Daoy (cell line): Measurements from ENCODE around the gene TM4SF4. TPM values are rescaled to one million over a fixed set of nuclear protein-coding genes. Genes with fewer than 3 reads are reported as not detected.
A peak's percentile ranks its signal among the peaks of the same experiment; 100 is the strongest.
"Not testable (repeated sequence)": the region's sequence is repeated elsewhere in the genome, so short reads cannot be mapped to it uniquely, and the experiment has no call there.

Source experiments
- DNase-seq: peaks from one replicate; pipeline ENCODE4 v3.0.0-alpha.2; 2015; ENCODE audit warnings: low read depth
- total RNA-seq: library from RNA; depleted of rRNA; stranded (reverse); fragments of >200 nt; shearing (Covaris generic); gene quantifications from 2 replicates; pipeline ENCODE4 v1.2.3, GENCODE V29; 2014; rRNA removed

The TM4SF4 gene, protein sequence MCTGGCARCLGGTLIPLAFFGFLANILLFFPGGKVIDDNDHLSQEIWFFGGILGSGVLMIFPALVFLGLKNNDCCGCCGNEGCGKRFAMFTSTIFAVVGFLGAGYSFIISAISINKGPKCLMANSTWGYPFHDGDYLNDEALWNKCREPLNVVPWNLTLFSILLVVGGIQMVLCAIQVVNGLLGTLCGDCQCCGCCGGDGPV
- not detected in 2 replicates for total RNA-seq

DNA sequence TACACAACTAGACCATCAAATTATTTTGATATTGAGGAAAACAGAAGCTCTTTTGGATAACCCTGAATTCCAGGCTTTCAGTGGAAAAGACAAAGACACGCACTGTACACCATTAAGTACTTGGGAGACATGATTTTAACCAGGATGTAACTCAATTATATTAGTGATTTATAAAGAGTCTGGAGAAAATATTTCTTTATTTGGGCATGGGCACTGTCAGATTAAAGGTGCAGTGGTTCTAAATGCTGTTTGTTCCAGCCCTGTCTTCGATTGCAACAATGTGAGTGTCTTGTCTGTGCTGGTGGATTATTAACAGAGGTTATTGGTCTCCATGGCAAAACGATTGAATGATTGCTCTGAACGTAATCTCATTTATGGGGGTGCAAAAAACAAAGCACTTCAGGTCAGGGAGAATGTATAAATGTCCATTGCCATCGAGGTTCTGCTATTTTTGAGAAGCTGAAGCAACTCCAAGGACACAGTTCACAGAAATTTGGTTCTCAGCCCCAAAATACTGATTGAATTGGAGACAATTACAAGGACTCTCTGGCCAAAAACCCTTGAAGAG, at the start of gene TM4SF4:
TM4SF4 (plus strand) TSS at position 448 of the 568 bp plus-strand sequence. CDS start 181 bp downstream, outside the sequence.
- no peak for DNase-seq

DNA sequence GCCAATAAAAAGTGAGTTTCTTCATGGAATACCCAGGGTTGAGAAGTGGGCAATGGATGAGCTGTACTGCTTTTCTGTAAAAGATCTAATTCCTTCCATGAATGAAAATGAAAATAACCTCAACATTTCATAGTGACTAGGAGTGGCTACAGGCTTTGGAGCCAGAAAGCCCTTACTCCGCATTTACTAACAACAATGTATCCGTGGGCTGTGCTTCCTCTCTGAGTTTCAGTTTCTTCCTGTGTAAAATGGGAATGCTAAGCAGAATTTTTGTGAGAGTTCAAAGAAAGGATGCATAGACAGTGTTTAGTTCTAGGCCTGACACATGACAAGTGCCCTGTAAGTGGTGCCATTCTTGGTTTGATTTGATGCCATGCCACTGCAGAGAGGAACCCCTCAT, 49.6 kb upstream of the TM4SF4 start:
- no peak for DNase-seq

DNA sequence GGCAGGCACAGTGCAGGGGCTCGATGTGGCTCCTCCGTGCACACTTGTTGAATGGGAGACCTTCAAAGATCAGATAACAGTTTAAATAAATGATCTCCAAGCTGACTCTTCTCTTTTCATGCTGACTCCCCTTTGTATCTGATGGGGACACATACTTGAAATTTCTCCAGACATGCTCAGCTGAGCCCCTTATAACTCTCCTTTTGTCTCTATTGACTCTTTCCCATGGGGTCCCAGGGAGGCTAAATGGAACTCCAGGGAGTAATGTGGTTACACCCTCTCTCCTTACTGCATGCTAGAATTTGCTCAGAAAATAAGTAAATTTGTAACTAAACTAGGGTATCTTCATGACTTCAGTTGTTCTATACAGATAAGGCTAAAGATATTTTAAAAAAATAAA, 48.2 kb upstream of the TM4SF4 start:
- DNase-seq, result no peak

DNA sequence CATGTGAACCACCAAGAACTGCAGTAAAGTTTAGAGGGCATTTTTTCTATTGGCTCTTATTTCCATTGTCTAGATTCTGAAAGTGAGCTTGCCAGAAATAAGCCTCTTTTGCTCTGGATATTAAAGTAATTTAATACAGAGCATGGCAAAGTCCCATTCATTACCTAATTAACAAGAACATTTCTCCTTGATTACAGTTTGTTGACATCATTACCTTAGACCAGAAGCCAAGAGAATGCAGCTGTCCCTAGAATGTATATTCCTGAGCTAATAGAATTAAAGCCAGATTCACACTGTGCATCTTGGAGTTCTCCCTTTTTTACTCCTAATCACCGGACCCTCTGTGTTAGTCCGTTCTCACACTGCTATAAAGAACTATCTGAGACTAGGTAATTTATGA, 46.4 kb upstream of the TM4SF4 start:
- no peak for DNase-seq

DNA sequence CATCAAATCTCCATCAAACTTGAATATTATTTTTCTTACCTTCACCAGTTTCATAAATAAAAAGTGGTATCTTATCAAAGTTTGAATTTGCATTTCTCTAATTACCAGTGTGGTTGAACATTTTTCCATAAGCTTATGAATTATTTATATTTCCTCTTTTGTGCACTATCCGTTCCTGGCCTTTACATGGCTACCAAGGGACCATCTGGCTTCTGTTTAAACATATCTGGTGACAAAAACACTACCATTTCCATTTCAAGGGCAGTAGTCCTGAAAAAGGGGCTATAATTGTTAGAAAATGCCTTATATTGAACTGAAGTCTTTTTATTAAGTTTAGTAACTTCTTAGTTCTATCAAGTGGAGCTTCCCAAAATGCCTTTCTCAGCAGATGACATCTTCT, 44.3 kb upstream of the TM4SF4 start:
- DNase-seq, result no peak

DNA sequence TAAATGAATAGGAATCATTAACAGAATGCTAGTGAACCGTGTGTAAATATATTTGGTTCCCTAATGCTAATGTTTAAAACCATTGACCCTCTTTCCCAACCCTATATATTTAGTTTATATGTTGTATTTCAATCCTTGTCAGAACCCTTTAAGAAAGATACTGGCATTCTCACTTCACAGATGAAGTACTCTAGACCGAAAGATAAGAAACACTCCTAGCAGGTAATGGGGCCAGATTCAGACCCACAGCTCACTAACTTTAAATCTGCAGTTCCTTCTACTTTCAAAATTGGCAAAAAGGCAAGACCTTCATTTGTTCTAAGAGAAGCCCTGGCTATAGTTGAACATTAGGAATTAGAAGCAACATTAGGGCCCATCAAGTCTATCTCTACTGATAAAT, 42.3 kb upstream of the TM4SF4 start:
- no peak for DNase-seq

DNA sequence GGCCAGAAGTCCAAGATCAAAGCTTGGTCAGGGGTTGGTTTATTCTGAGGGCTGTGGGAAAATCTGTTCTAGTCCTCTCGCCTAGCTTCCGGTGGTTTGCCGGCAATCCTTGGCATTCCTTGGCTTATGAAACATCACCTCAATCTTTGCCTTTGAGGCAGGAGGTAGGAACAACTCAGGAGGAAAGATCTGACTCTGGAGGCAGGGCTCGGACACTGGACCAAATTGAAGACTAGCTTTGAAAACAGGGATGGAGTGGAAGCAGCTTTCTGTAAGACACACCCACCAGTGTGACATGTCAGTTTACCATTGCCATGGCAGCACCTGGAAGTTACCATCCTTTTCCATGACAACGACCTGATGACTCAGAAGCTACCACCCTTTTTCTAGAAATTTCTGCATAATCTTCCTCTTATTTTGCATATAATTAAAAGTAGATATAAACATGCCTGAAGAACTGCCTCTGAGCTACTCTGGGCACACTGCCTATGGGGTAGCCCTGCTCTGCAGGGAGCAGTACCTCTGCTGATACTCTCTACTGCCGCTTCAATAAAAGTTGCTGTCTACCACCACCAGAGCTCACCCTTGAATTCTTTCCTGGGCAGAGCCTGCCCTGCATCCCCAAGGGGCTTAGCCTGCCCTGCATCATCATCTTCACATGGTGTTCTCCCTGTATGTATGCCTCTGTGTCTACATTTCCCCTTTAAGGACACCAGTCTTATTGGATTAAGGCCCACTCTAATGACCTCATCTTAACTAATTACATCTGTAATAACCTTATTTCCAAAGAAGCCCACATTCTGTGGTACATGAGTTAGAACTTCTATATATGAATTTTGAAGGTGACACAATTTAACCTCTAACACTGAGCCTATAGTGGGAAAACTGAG, 38.3 kb upstream of the TM4SF4 start:
- DNase-seq, result peak; percentile 53

DNA sequence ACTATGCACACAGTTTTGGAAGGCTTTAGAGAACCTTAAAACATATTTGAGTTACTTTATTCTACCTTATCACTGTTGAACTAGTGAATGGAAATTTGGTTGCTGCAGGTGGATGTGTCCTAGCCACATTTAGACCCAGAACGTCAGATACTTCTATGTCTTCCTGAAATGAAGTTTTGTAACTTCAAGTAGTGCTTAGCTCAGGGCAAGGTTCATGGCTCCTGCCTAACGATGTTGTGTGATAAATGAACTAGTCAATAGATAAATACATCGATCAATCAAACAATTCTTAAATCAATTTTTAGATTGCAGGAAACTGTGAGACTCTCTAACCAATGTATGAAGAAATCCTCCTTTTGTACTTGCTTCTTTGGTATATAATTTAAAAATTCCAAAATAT, 37.2 kb upstream of the TM4SF4 start:
- DNase-seq, result no peak

DNA sequence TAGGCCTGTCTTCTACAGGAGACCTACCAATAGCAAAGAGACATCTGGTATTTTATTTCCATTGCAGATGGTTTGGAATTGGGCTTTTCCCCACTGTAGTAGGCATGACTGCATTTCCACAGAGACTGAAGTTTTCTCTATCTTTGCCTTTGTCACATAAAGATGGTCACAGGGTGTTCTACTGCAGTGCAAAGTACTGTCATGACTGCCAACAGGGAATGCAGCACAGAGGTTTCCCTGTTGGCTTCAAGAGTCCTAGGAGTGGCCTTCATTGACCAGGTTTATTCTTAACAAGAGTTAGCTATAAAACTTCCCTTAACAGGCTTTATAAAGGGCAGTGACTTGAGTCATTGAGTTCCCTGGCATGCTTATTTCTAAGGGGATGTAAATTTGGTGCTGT, 36.8 kb upstream of the TM4SF4 start:
- DNase-seq, result no peak

DNA sequence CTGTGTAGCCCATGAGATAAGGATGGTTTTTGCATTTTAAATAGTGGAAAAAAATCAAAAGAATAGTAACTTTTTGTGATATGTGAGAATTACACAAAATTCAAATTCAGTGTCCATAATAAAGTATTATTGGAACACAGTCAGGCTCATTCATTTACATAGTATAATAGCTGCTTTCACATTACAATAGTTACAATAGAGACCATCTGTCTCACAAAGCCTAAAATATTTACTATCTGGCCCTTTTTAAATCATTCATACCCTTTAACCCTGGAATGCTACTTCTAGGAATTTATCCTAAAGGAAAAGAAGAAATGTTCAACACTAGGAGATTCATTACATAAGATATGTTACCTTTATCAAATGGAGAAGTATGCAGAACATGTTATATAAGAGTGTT, 35.5 kb upstream of the TM4SF4 start:
- DNase-seq, result no peak

DNA sequence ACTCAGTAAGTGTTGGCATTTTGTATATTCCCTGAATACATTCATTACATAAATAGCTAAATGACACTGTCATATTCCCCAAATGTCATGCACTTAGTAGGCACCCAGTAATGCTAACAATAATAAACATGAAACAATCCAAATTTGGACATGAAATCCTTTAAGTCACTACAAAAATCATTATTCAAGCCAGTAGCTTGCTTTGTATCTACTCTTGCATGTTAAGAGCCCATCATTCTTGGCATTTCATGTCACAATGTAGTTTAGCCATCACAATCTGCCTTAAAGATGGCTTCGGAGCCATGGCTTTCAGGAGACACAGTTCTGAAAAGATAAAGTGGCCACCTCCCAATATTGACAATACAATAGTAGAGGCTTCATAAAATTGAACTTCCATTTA, 32.9 kb upstream of the TM4SF4 start:
- DNase-seq, result no peak

DNA sequence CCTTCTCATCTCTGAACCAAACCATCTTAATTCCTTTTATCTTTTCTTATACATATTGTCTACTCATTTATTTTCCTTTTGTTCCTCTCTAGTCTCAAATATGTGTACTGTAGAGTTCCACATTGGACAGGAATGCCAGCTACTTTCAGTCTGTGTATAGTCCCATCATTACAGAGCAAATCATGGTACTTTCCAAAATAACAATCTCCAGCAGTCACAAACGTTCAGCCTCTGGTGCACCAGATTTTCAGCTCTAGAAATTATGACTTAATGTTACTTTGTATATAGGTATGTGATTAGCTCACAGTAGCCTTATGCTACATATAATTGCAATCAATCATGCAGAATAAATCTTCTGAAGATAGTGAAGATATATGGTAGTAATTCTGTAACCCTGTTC, 32.5 kb upstream of the TM4SF4 start:
- no peak for DNase-seq

DNA sequence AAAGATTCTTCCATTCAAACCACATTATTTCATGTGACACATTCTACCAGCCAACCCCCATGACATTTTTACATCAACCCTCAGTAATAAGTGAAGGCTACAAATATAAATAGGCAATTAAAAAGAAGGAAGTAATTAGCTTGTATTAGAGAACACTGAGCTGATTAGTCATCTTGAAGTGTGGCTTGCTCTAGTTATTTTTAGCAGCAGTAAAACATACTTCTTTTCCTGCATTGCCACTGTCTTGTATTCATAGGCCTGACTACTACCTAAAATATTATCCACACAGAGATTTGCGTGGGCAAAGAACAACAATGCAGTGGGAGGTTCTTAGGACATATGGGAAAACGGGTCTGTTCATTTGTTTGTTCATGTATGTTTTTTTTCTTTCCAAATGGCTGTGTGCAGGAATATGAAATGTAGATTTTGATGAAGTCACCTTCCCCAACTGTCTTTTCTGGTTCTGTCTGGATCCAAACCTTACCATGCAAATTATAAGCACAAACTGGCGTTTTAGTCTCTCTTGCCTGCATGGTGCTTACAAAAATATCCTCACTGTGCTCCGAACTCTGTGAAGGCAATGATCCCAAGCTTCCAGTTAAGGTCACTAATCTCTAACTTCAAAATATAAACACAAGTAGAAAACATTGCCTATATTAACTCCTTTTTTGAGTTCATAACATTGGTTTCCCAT, 31.5 kb upstream of the TM4SF4 start:
- peak; percentile 39 for DNase-seq

DNA sequence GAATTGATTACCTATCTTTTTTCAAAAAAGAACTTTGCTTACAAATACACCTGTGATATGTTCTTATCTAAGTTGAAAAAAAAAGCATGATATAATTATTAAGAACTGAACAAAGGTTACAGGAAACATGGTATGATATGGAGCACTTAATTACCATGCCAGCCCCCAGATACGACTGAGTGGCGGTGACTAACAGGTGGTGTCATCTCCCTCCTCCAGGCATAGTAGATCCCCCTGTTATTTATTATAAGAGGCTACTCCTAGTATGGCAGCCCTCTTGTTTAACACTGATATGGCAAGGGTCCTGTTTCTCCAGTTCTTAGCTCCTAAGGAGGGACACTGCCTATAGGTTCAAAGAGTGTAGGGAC, 31.0 kb upstream of the TM4SF4 start:
- DNase-seq, result peak; percentile 39

DNA sequence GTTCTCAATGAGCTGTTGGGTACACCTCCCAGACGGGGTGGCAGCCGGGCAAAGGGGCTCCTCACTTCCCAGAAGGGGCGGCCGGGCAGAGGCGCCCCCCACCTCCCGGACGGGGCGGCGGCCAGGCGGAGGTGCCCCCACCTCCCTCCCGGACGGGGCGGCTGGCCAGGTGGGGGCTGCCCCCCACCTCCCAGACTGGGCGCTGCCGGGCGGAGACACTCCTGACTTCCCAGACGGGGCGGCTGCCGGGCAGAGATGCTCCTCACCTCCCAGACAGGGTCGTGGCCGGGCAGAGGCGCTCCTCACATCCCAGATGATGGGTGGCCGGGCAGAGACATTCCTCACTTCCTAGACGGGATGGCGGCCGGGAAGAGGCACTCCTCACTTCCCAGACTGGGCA, 29.6 kb upstream of the TM4SF4 start:
- not testable (repeated sequence) for DNase-seq

DNA sequence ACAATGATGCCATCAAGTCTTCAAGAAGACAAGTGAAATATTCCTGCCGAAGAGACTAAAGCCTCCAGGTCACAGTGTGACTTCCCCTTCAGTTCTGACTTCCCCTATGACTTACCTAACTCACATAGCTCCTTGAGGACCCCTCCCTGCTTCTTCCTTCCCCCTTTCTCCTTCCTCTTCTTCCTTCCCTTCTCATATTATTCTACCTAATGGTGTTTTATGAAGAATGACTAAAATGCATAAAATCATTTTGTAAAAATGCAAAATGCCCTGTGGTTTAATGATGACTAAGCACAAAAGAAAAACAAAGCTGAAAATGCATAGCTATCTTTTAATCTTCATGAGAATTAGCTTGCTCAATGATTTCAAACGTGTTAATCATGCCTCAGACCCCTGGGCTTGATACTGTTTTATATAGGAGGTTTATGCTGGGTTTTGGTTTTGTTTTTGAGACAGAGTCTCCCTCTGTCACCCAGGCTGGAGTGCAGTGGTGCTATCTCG, 26.1 kb upstream of the TM4SF4 start:
- peak; percentile 25 for DNase-seq

DNA sequence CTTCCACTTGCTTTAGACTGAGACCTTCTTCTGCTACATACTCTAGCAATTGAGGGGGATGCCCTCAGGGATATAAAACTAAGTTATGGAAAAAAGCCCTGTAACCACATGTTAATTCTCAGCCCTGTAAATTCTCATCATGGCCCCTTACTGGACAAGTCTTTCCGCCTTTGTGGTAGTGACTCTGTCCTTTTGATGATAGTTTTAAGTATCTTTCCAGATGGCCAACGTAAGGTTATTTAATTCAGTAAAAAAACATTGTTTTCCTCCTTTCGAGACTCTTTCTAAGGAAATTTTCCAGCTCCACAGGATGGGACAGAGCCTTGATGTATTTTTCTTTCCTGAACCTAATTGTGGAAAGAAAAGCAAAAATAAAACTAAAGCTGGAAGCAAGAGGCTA, 25.3 kb upstream of the TM4SF4 start:
- no peak for DNase-seq

DNA sequence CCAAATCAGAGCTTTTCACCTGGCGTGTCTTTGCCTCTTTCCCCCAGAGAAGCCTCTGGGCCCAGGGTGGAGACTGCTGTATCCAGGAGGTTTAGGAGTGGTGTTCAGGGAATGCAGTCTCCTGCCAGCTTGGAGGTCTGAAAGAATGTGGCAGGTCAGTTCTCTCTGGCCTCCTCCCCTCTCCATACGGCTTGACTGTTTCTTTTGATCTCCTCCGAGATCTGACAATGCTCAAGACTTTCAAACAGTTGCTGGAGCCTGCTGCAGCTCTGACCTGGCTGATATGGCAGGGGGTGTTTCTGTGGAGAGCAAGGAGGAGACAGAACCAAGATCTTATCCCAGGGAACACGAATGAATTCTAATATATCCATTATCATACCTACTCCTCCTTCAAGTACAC, 24.7 kb upstream of the TM4SF4 start:
- DNase-seq, result no peak

DNA sequence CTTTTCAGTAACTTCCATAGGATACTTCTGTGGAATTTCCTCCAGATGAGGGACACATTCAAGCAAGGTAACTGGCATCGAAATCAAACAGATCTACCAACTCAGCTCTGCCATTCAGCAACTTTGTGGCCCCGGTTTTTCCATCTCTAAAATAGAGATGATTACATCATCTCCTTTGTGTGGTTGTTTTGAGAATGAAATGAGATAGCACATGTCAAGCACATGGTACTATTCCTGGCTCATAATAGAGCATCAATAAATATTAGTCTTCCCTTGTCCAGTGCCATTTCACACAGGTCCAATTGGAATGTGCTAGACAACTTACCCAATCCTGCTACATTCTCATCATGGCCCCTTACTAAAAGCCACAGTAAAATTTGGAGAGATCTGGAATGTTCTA, 24.2 kb upstream of the TM4SF4 start:
- DNase-seq, result no peak

DNA sequence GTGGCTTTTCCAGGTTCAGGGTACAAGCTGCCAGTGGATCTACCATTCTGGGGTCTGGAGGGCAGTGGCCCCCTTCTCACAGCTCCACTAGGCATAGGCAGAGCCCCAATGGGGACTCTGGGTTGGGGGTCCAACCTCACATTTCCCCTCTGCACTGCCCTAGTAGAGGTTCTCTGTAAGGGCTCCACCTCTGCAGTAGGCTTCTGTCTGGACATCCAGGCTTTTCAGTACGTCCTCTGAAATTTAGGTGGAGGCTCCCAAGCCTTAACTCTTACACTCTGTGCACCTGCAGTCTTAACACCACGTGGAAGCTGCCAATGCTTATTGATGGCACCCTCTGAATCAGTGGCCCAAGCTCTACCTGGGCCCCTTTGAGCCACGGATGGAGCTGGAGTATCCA, 22.5 kb upstream of the TM4SF4 start:
- no peak for DNase-seq

DNA sequence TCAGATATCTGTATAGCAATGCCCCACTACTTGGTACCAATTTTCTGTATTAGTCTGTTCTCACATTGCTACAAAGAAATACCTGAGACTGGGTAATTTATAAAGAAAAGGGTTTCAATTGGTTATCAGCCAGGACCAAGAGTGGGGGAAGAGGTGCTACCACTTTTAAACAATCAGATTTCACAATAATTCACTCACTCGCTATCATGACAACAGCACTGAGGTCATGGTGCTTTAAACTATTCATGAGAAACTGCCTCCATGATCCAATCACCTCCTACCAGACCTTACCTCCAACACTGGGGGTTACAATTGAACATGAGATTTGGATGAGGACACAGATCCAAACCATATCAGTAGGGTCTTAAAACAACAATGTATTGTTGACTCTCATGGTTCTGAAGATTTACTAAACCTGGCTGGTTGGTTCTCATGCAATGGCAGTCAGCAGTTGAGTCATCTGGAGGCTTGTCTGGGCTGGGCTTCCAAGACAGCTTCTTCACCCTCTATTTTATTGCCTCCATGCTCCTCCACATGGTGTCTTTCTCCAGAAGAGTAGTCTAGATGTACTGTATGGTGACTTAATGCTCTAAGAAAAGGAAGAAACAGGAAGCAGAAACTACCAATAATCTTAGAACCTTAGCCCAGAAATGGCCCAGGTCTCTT, 21.2 kb upstream of the TM4SF4 start:
- DNase-seq, result no peak

DNA sequence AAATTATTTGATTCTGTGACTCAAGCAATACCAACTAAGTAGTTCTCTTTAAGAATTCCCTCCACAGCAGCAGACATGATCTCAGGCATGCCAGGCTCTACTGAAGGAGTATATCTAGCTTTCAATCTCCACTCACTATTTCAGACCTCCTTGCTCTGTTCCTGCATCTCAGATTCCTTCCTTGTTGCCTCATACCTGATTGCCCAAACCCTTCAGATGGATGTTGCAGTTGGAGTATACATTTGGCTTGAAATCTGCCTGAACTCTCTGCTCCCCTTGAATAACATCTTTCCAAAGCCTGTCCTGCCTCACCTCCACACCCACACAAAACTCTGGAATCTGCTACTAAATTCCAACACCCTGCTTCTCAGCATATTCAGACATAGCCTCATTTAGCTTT, 19.8 kb upstream of the TM4SF4 start:
- no peak for DNase-seq
